ENCODE measurements around the gene KANSL1.

The KANSL1 gene

DNA sequence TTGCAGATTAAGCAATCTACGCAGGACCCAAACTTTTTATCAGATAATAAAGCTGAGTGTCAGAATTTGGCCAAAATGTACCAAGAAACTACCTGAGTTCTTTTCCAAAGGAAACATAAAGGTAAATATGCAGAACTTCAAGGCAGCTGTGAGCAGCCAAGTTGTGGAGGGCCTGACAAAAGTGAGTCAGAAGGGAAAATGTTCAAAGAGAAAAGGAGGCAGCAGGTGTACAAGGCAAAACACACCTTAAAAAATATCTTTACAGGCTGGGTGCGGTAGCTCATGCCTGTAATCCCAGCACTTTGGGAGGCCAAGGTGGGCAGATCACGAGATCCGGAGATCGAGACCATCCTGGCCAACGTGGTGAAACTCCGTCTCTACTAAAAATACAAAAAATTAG, 7.0 kb upstream of the KANSL1 start:
- Histone ChIP-seq H3F3A (ENCODE audit: control insufficient read depth, insufficient read depth) (peaks cover 24% of the 10 kb centered on the region), H3K4me1 (ENCODE audit: control insufficient read depth, low read length) (peaks cover 16% of the 10 kb centered on the region), H3K9me3 (ENCODE audit: control insufficient read depth, insufficient read depth, low read length) (no peaks in the 10 kb centered on the region), H3K4me2 (ENCODE audit: low read length) (no peak overlapping the region), H3K9me2 (replicated peaks; ENCODE audit: control insufficient read depth, low read length) (no peaks in the 10 kb centered on the region), H3K79me2 (ENCODE audit: control insufficient read depth, low read length) (peaks cover 97% of the 10 kb centered on the region), H3K27ac (ENCODE audit: low read depth, low read length) (no peak overlapping the region), H3K27me3 (ENCODE audit: control insufficient read depth, low read length) (no peaks in the 10 kb centered on the region), H3K36me3 (ENCODE audit: control insufficient read depth, low read length) (peaks cover 6% of the 10 kb centered on the region), H3K4me3 (ENCODE audit: low read length) (no peak overlapping the region), H4K20me1 (ENCODE audit: control insufficient read depth, insufficient read depth, low read depth, low read length) (peaks cover 12% of the 10 kb centered on the region; the same call in 1 of the 2 replicates)
- no peak for TF ChIP-seq EZH2phosphoT487 (IDR thresholded peaks at IDR 0.05; ENCODE audit: borderline replicate concordance, low read length)
- TF ChIP-seq, protein P1, sequence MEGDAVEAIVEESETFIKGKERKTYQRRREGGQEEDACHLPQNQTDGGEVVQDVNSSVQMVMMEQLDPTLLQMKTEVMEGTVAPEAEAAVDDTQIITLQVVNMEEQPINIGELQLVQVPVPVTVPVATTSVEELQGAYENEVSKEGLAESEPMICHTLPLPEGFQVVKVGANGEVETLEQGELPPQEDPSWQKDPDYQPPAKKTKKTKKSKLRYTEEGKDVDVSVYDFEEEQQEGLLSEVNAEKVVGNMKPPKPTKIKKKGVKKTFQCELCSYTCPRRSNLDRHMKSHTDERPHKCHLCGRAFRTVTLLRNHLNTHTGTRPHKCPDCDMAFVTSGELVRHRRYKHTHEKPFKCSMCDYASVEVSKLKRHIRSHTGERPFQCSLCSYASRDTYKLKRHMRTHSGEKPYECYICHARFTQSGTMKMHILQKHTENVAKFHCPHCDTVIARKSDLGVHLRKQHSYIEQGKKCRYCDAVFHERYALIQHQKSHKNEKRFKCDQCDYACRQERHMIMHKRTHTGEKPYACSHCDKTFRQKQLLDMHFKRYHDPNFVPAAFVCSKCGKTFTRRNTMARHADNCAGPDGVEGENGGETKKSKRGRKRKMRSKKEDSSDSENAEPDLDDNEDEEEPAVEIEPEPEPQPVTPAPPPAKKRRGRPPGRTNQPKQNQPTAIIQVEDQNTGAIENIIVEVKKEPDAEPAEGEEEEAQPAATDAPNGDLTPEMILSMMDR (IDR thresholded peaks at IDR 0.05; ENCODE audit: low read depth, low read length, poor library complexity, severe bottlenecking), result no peak

DNA sequence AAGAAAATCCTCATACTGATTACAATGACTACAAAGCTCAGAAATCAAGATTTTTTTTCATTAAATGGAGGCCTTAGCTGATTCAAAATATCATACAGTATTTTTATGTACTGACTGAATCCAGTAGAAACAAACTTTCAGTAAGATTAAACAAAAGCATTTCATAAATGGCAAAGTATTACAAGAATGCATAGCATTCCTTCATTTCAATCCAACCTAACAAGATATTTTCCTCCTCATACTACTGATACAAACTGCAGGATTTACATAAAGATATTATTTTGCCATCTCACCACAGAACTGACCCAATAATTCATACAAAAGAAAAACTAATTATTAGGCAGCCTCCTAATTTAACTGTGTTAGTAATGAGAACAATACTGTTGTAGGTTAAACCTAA, 6.2 kb upstream of the KANSL1 start:
- Histone ChIP-seq H3K27ac (ENCODE audit: low read depth, low read length) (no peak overlapping the region), H3K9me2 (replicated peaks; ENCODE audit: control insufficient read depth, low read length) (no peaks in the 10 kb centered on the region), H3K36me3 (ENCODE audit: control insufficient read depth, low read length) (peaks cover 6% of the 10 kb centered on the region), H3K27me3 (ENCODE audit: control insufficient read depth, low read length) (no peaks in the 10 kb centered on the region), H3F3A (ENCODE audit: control insufficient read depth, insufficient read depth) (peaks cover 32% of the 10 kb centered on the region), H3K4me2 (ENCODE audit: low read length) (no peak overlapping the region), H3K79me2 (ENCODE audit: control insufficient read depth, low read length) (peaks cover 97% of the 10 kb centered on the region), H3K9me3 (ENCODE audit: control insufficient read depth, insufficient read depth, low read length) (no peaks in the 10 kb centered on the region), H4K20me1 (ENCODE audit: control insufficient read depth, insufficient read depth, low read depth, low read length) (peaks cover 8% of the 10 kb centered on the region; the same call in 1 of the 2 replicates), H3K4me3 (ENCODE audit: low read length) (no peak overlapping the region), H3K4me1 (ENCODE audit: control insufficient read depth, low read length) (peaks cover 24% of the 10 kb centered on the region)
- TF ChIP-seq, protein P1 (IDR thresholded peaks at IDR 0.05; ENCODE audit: low read depth, low read length, poor library complexity, severe bottlenecking), result no peak
- no peak for TF ChIP-seq EZH2phosphoT487 (IDR thresholded peaks at IDR 0.05; ENCODE audit: borderline replicate concordance, low read length)

DNA sequence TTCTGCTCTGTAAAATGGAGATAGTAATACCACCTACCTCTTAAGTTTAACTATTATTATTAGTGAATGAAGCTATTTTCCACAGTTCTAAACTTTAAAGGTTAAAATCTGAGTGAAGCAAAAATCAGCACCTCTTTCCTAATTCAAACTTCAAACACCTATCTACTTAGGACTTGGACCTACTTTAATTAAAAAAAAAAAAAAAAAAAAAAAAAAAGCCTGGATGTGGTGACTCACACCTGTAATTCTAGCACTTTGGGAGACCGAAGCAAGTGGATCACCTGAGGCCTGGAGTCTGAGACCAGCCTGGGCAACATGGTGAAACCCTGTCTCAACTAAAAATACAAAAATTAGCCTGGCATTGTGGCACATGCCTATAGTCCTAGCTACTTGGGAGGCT, 5.0 kb upstream of the KANSL1 start:
- peaks cover 8% of the 10 kb centered on the region; the same call in 1 of the 2 replicates for H4K20me1 ChIP-seq (ENCODE audit: control insufficient read depth, insufficient read depth, low read depth, low read length)
- peaks cover 94% of the 10 kb centered on the region for H3K79me2 ChIP-seq (ENCODE audit: control insufficient read depth, low read length)
- TF ChIP-seq, protein P1 (IDR thresholded peaks at IDR 0.05; ENCODE audit: low read depth, low read length, poor library complexity, severe bottlenecking), result no peak
- H3K36me3 ChIP-seq (ENCODE audit: control insufficient read depth, low read length), result peaks cover 8% of the 10 kb centered on the region
- no peak overlapping the region for H3K27ac ChIP-seq (ENCODE audit: low read depth, low read length)
- no peak overlapping the region for H3K4me3 ChIP-seq (ENCODE audit: low read length)
- H3K9me3 ChIP-seq (ENCODE audit: control insufficient read depth, insufficient read depth, low read length), result no peaks in the 10 kb centered on the region
- H3K27me3 ChIP-seq (ENCODE audit: control insufficient read depth, low read length), result no peaks in the 10 kb centered on the region
- peaks cover 36% of the 10 kb centered on the region for H3F3A ChIP-seq (ENCODE audit: control insufficient read depth, insufficient read depth)
- H3K4me2 ChIP-seq (ENCODE audit: low read length), result no peak overlapping the region
- H3K4me1 ChIP-seq (ENCODE audit: control insufficient read depth, low read length), result peaks cover 28% of the 10 kb centered on the region
- no peaks in the 10 kb centered on the region for H3K9me2 ChIP-seq (replicated peaks; ENCODE audit: control insufficient read depth, low read length)

Measured in DOHH2 (cell line).